ENCODE data around the gene DSCAML1. TPM values are rescaled to one million over a fixed set of nuclear protein-coding genes. Genes with fewer than 3 reads are reported as not detected.

DSCAML1 gene
- total RNA-seq, 2 donors from 2014 or later, result 0.21 to 0.41 TPM

- ATAC-seq (ENCODE audit: insufficient number of reproducible peaks, low FRiP score, low read depth) (no peak), DNase-seq (ENCODE audit: low spot score) (no peak)
- H3K36me3 ChIP-seq, result no peaks in the 10 kb centered on the region
- no peaks in the 10 kb centered on the region for H3K27me3 ChIP-seq (replicated peaks; ENCODE audit: insufficient read depth)
- H3K4me3 ChIP-seq, result no peak overlapping the region
- no peaks in the 10 kb centered on the region for H3K4me1 ChIP-seq (ENCODE audit: control insufficient read depth in 1 of 2, low read depth in 2 of 2)
- no peak overlapping the region for H3K27ac ChIP-seq
- TF ChIP-seq CTCF (IDR thresholded peaks at IDR 0.05), result no peak
- no peaks in the 10 kb centered on the region for H3K9me3 ChIP-seq
Observed at GRCh38 chr11:117613521-117613920, 183.5 kb downstream of the DSCAML1 start.

GRCh38 chr11:117612177-117612576 lies 184.8 kb downstream of the DSCAML1 start:
- Histone ChIP-seq H3K27ac (no peak overlapping the region), H3K36me3 (no peaks in the 10 kb centered on the region), H3K9me3 (no peaks in the 10 kb centered on the region), H3K4me3 (no peak overlapping the region), H3K27me3 (replicated peaks; ENCODE audit: insufficient read depth) (no peaks in the 10 kb centered on the region), H3K4me1 (ENCODE audit: control insufficient read depth in 1 of 2, low read depth in 2 of 2) (no peaks in the 10 kb centered on the region)
- DNase-seq (ENCODE audit: low spot score), result no peak
- ATAC-seq (ENCODE audit: insufficient number of reproducible peaks, low FRiP score, low read depth), result no peak
- no peak for TF ChIP-seq CTCF (IDR thresholded peaks at IDR 0.05)

- Histone ChIP-seq H3K27ac (no peak overlapping the region), H3K9me3 (no peaks in the 10 kb centered on the region), H3K4me3 (no peak overlapping the region), H3K4me1 (ENCODE audit: control insufficient read depth in 1 of 2, low read depth in 2 of 2) (no peaks in the 10 kb centered on the region), H3K27me3 (replicated peaks; ENCODE audit: insufficient read depth) (no peaks in the 10 kb centered on the region), H3K36me3 (no peaks in the 10 kb centered on the region)
- no peak for DNase-seq (ENCODE audit: low spot score)
- ATAC-seq (ENCODE audit: insufficient number of reproducible peaks, low FRiP score, low read depth), result no peak
- TF ChIP-seq CTCF (IDR thresholded peaks at IDR 0.05), result no peak
Observed at GRCh38 chr11:117610901-117611300, 186.1 kb downstream of the DSCAML1 start.

GRCh38 chr11:117610045-117610444 lies 187.0 kb downstream of the DSCAML1 start:
- DNase-seq (ENCODE audit: low spot score) (no peak), ATAC-seq (ENCODE audit: insufficient number of reproducible peaks, low FRiP score, low read depth) (no peak)
- TF ChIP-seq CTCF (IDR thresholded peaks at IDR 0.05), result no peak
- Histone ChIP-seq H3K36me3 (no peaks in the 10 kb centered on the region), H3K4me1 (ENCODE audit: control insufficient read depth in 1 of 2, low read depth in 2 of 2) (no peaks in the 10 kb centered on the region), H3K4me3 (no peak overlapping the region), H3K9me3 (no peaks in the 10 kb centered on the region), H3K27ac (no peak overlapping the region), H3K27me3 (replicated peaks; ENCODE audit: insufficient read depth) (no peaks in the 10 kb centered on the region)

GRCh38 chr11:117607449-117607848 lies 189.6 kb downstream of the DSCAML1 start:
- Histone ChIP-seq H3K27me3 (replicated peaks; ENCODE audit: insufficient read depth) (no peaks in the 10 kb centered on the region), H3K4me3 (no peak overlapping the region), H3K9me3 (no peaks in the 10 kb centered on the region), H3K27ac (no peak overlapping the region), H3K36me3 (no peaks in the 10 kb centered on the region), H3K4me1 (ENCODE audit: control insufficient read depth in 1 of 2, low read depth in 2 of 2) (no peaks in the 10 kb centered on the region)
- ATAC-seq (ENCODE audit: insufficient number of reproducible peaks, low FRiP score, low read depth) (no peak), DNase-seq (ENCODE audit: low spot score) (no peak)
- no peak for TF ChIP-seq CTCF (IDR thresholded peaks at IDR 0.05)

Data from thoracic aorta (tissue), 2 donors.